Measurements from ENCODE around the gene C10orf90. TPM values are rescaled to one million over a fixed set of nuclear protein-coding genes. Genes with fewer than 3 reads are reported as not detected.
A peak's percentile ranks its signal among the peaks of the same experiment; 100 is the strongest.

The C10orf90 gene
- total RNA-seq, 1 experiment from 2014 or later = not detected

DNA sequence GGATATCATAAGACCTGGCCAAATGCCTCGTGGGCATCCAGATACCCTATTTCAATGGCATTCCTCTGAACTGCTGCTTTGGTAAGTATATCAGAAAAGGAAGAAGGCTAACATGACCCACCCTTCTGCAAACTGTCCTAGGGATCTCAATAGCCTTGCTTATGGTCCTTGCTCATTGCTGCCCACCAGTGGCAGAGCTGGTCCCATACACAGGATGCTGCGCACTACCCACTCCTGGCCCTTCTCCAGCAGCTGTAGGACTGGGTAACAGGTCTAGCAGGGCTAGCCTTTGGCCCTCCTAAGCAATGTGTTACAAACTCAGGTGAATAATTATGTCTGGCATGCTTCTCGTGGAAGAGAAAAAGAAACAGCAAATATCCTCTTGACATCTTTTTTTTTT, 72.5 kb downstream of the C10orf90 start:
- Mint-ChIP-seq H3K27me3 (ENCODE audit: low read depth) (no peaks in the 10 kb centered on the region; the same call in 1 of the 2 replicates), H3K4me3 (no peak overlapping the region), H3K4me1 (peaks cover 19 to 25% of the 10 kb centered on the region in 2 experiments), H3K36me3 (ENCODE audit: insufficient read depth in 1 of 3, low read depth in 3 of 3) (no peaks in the 10 kb centered on the region; a peak in 1 of 7 replicates), H3K9me3 (no peaks in the 10 kb centered on the region; a peak in 1 of 5 replicates), H3K27ac (peak overlapping the region in 1 of 3 experiments; percentile 57; a peak in 1 of 7 replicates)
- Histone ChIP-seq H3K27me3 (ENCODE audit: insufficient read depth, low read length) (no peaks in the 10 kb centered on the region), H4K91ac (ENCODE audit: insufficient read length, low read depth, low read length) (no peak overlapping the region), H3K4me2 (ENCODE audit: insufficient read depth, insufficient read length, low read length) (no peak overlapping the region), H3K27ac (ENCODE audit: insufficient read length, low read depth, low read length) (no peak overlapping the region), H3K56ac (ENCODE audit: insufficient read length, low read depth, low read length) (no peak overlapping the region), H3K18ac (ENCODE audit: insufficient read length, low read depth, low read length) (no peak overlapping the region), H2BK15ac (ENCODE audit: low read depth, low read length) (no peak overlapping the region), H4K8ac (replicated peaks; ENCODE audit: insufficient read length, low read depth, low read length) (no peak overlapping the region), H3K14ac (ENCODE audit: insufficient read depth, low read length) (no peak overlapping the region), H2BK5ac (ENCODE audit: insufficient read length, low read length) (no peak overlapping the region), H3T11ph (ENCODE audit: low read length) (no peak overlapping the region), H2AK5ac (ENCODE audit: insufficient read length, low read length) (no peak overlapping the region), H3K79me2 (ENCODE audit: insufficient read depth, low read length) (no peaks in the 10 kb centered on the region), H2BK20ac (ENCODE audit: low read depth, low read length, poor library complexity, severe bottlenecking) (no peak overlapping the region), H2BK12ac (ENCODE audit: insufficient read length, low read depth, low read length) (no peak overlapping the region), H4K20me1 (ENCODE audit: control insufficient read depth, insufficient read depth, insufficient read length) (no peaks in the 10 kb centered on the region), H3K9ac (ENCODE audit: extremely low read depth, insufficient read length, low read length) (no peak overlapping the region), H2BK120ac (ENCODE audit: low read depth, low read length, poor library complexity, severe bottlenecking) (no peak overlapping the region), H4K5ac (ENCODE audit: insufficient read length, low read depth, low read length) (no peak overlapping the region), H3K79me1 (ENCODE audit: insufficient read depth, low read depth, low read length, poor library complexity, severe bottlenecking) (no peaks in the 10 kb centered on the region), H3K4me1 (ENCODE audit: insufficient read depth, low read length) (peaks cover 4% of the 10 kb centered on the region; the same call in 1 of the 2 replicates), H2AFZ (ENCODE audit: low read length) (no peak overlapping the region), H3K9me3 (ENCODE audit: control insufficient read depth, low read depth, low read length) (no peaks in the 10 kb centered on the region), H3K23me2 (ENCODE audit: insufficient read length, low read depth, low read length, poor library complexity, severe bottlenecking) (no peaks in the 10 kb centered on the region), H3K4ac (ENCODE audit: low read depth, low read length) (no peak overlapping the region), H3K23ac (ENCODE audit: insufficient read length, low read depth, low read length) (no peak overlapping the region)
- TF ChIP-seq, protein P1, sequence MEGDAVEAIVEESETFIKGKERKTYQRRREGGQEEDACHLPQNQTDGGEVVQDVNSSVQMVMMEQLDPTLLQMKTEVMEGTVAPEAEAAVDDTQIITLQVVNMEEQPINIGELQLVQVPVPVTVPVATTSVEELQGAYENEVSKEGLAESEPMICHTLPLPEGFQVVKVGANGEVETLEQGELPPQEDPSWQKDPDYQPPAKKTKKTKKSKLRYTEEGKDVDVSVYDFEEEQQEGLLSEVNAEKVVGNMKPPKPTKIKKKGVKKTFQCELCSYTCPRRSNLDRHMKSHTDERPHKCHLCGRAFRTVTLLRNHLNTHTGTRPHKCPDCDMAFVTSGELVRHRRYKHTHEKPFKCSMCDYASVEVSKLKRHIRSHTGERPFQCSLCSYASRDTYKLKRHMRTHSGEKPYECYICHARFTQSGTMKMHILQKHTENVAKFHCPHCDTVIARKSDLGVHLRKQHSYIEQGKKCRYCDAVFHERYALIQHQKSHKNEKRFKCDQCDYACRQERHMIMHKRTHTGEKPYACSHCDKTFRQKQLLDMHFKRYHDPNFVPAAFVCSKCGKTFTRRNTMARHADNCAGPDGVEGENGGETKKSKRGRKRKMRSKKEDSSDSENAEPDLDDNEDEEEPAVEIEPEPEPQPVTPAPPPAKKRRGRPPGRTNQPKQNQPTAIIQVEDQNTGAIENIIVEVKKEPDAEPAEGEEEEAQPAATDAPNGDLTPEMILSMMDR (conservative IDR thresholded peaks at IDR 0.05) = peak; percentile 84
- peak; percentile 74 for DNase-seq
- no CpG with 5 or more reads among the region's 3 CpGs for WGBS (ENCODE audit: extremely low coverage, insufficient read length, low lambda C conversion rate)

All from H9 (cell line).